IPS-18a (cell line): ENCODE measurements around the gene PALLD.
"Not testable (repeated sequence)": the region's sequence is repeated elsewhere in the genome, so short reads cannot be mapped to it uniquely, and the experiment has no call there.

Experiments used
- H3K27ac ChIP-seq: one replicate; pipeline ENCODE4 v1.5.1; 2013; ENCODE audit warnings: low read length
- H3K27me3 ChIP-seq: one replicate; pipeline ENCODE4 v1.6.1; 2013; ENCODE audit warnings: mild to moderate bottlenecking, low read length; ENCODE audit not compliant: control insufficient read depth, insufficient read depth
- H3K36me3 ChIP-seq: one replicate; pipeline ENCODE4 v1.6.1; 2013; ENCODE audit warnings: low read depth, low read length; ENCODE audit not compliant: control insufficient read depth
- H3K4me1 ChIP-seq: one replicate; pipeline ENCODE4 v1.6.1; 2013; ENCODE audit warnings: low read depth, low read length; ENCODE audit not compliant: control insufficient read depth
- H3K4me3 ChIP-seq: one replicate; pipeline ENCODE4 v1.5.1; 2013; ENCODE audit warnings: low read length
- H3K9ac ChIP-seq: one replicate; pipeline ENCODE4 v1.6.1; 2013; ENCODE audit warnings: mild to moderate bottlenecking, low read length, moderate library complexity
- H3K9me3 ChIP-seq: one replicate; pipeline ENCODE4 v1.6.1; 2013; ENCODE audit warnings: low read depth, low read length; ENCODE audit not compliant: control insufficient read depth

The PALLD gene

DNA sequence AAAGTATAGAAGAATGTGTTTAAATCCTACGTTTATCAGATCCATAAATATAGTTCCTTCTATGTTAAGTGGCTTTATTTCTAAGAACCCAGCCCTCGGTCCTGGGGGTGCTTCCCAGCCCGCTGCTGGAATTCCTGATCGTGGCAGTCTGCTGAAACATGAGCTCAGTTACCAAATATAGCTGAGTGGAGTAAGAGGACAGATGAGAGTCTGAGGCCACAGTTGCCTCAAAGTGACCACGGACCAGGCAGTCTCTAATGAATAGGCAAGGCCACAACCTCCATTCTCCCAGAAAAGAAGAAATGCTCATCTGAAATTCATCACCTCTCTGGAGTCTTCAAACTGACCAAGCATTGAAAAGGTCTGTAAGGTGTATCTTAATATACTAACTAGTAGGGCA is at the start of gene PALLD:
TSS of gene PALLD (plus strand) at position 219 of the 400 bp plus-strand sequence.
- no peaks in the 10 kb centered on the region for H3K36me3 ChIP-seq
- H3K9ac ChIP-seq, result no peak within 1 kb of the TSS
- H3K9me3 ChIP-seq, result no peaks in the 10 kb centered on the region
- no peak within 1 kb of the TSS for H3K4me3 ChIP-seq
- no peaks in the 10 kb centered on the region for H3K27me3 ChIP-seq
- H3K27ac ChIP-seq, result no peak within 1 kb of the TSS
- peaks cover 16% of the 10 kb centered on the region for H3K4me1 ChIP-seq

DNA sequence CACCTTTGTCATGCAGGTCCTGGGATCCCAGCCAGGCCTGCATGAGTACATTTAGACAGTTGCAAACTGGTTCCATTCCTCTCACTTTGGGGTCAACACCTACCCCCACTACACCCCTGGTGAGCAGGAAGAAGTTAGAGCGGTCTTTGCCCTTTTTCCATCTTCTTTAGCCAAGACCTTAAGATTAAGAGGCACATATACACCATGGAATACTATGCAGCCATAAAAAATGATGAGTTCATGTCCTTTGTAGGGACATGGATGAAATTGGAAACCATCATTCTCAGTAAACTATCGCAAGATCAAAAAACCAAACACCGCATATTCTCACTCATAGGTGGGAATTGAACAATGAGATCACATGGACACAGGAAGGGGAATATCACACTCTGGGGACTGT is 47.8 kb upstream of the PALLD start:
- not testable (repeated sequence) for H3K27ac ChIP-seq, H3K27me3 ChIP-seq, H3K4me1 ChIP-seq, H3K9me3 ChIP-seq, H3K9ac ChIP-seq, H3K4me3 ChIP-seq, H3K36me3 ChIP-seq

DNA sequence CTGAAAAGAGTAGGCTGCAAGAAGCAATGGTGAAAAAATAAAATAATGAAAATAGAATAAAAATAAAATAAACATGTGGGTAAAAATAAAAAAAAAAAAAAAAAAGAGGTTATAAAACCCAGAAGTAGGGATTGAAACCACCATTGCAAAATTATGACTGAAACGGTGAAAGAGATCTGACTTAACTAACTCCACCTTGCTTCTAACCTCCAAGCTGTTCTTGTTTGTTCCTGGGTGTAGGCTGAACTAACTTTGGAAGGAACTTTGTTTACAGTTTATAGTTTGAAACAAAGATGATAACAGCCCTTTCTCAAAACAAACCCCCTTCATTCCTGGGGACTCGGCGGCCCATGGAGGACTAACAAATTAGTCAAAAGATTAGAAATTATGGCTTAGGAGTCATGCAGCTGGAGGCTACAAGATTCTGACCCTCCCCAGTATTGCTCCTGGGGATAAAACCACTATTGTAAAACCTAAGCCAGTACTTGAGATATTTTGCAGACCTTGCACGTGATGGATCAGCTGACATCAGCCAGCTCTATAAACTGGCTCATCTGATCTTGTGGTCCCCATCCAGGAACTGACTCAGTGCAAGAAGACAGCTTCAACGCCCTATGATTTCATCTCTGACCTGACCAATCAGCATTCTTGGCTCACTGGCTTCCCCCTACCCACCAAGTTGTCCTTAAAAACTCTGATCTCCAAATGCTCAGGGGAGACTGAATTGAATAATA is 47.0 kb upstream of the PALLD start:
- no peaks in the 10 kb centered on the region for H3K36me3 ChIP-seq
- no peaks in the 10 kb centered on the region for H3K4me1 ChIP-seq
- H3K27ac ChIP-seq, result no peak overlapping the region
- H3K27me3 ChIP-seq, result no peaks in the 10 kb centered on the region
- no peak overlapping the region for H3K9ac ChIP-seq
- H3K9me3 ChIP-seq, result no peaks in the 10 kb centered on the region
- no peak overlapping the region for H3K4me3 ChIP-seq

DNA sequence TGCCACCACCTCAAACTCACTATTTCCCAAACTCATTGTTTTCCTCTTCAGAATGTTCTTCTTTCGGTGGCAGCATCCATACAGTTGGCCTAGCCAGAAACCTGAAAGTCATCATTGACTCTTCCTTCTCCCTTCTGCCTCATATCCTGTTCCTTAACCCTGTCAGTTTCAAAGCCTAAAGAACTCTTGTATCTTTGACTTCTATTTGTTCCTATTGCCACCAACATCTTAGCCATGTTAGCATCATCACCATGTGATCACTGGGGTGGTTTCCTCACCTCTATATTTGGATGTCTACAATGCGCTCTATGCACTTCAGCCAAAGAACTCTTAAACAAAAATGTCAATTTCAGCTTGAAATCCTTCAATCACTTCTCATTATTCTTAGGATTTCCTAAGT is 45.5 kb upstream of the PALLD start:
- Histone ChIP-seq H3K36me3 (no peaks in the 10 kb centered on the region), H3K27me3 (no peaks in the 10 kb centered on the region), H3K4me3 (no peak overlapping the region), H3K9ac (no peak overlapping the region), H3K9me3 (no peaks in the 10 kb centered on the region), H3K4me1 (no peaks in the 10 kb centered on the region), H3K27ac (no peak overlapping the region)

DNA sequence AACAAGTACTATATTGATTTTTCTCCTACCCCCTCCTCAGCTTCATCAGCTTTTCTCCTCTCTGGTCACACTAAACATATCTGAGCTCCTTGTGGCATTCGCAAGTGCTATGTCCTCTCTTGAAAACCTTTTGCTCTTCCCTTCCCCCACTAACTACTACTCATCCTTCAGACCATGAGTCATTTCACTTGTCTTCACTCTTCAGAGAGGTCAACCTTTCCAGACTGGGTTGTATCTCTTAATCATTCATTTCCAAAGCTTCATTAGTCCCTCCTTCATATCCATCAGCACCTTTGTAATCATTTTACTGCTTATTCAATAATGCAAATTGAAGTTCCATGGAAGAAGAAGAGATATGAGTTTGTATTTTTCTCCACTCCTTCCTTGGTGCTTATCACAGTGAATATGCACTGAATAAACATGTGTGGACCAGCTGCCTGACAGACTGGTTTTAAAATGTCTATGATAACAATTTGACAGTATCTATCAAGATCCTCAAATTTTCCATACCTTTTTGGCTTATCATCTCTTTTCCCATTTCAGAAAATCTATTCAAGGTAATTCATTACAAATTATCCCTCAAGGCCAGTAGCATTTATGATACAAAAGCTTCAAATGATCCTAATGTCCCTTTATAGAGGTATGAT is 45.0 kb upstream of the PALLD start:
- H3K4me3 ChIP-seq, result no peak overlapping the region
- H3K27me3 ChIP-seq, result no peaks in the 10 kb centered on the region
- no peaks in the 10 kb centered on the region for H3K36me3 ChIP-seq
- H3K9me3 ChIP-seq, result no peaks in the 10 kb centered on the region
- no peak overlapping the region for H3K27ac ChIP-seq
- no peaks in the 10 kb centered on the region for H3K4me1 ChIP-seq
- H3K9ac ChIP-seq, result no peak overlapping the region

DNA sequence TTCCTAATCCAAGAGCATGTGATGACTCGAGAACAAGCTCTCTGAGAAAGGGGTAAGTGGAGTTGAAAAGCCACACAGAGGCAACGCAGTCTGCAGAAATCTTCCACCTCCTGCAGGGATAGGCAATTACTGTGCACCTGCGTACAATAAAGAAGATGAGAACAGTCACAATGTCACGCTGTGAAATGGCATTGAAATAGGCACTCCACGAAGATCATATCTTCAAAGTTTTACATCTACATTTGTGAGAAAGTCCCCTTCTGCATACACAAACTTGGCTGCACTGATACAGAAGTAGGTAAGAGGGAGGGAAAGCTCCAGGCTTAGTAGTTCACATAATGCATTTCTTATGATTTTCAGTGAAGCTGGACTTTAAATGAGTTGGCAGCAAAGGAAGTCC is 43.7 kb upstream of the PALLD start:
- H3K9ac ChIP-seq, result no peak overlapping the region
- H3K4me1 ChIP-seq, result no peaks in the 10 kb centered on the region
- H3K9me3 ChIP-seq, result no peaks in the 10 kb centered on the region
- H3K4me3 ChIP-seq, result no peak overlapping the region
- no peaks in the 10 kb centered on the region for H3K36me3 ChIP-seq
- H3K27ac ChIP-seq, result no peak overlapping the region
- H3K27me3 ChIP-seq, result no peaks in the 10 kb centered on the region

DNA sequence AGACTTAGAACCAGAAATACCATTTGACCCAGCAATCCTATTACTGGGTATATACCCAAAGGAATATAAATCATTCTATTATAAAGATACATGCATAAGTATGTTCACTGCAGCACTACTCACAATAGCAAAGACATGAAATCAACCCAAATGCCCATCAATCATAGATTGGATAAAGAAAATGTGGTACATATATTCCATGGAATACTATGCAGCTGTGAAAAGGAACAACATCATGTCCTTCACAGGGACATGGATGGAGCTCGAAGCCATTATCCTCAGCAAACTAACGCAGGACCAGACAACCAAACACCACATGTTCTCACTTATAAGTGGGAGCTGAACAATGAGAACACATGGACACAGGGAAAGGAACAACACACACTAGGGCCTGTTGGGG is 38.6 kb upstream of the PALLD start:
- not testable (repeated sequence) for H3K9me3 ChIP-seq, H3K27ac ChIP-seq, H3K4me1 ChIP-seq, H3K27me3 ChIP-seq, H3K36me3 ChIP-seq, H3K4me3 ChIP-seq, H3K9ac ChIP-seq

DNA sequence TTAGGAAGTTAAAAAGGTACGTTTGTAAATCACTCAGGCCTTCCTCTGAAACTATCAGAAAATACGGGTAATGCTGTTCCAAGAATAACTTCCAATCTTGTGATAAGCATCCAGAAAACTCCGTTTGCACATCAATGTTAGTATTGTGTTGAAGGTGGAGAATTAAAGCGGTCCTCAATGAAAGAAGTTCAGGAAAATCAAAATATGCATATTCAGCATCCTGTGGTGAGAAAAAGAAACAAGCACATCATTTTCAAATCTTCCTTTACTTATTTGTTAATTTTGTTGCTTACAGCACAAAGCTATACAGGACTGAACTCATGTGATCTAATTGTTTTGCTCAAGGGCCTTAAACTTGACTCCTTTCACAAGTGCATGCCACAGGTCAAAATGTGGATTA is 35.0 kb upstream of the PALLD start:
- peaks cover 8% of the 10 kb centered on the region for H3K4me1 ChIP-seq
- no peak overlapping the region for H3K4me3 ChIP-seq
- H3K36me3 ChIP-seq, result no peaks in the 10 kb centered on the region
- H3K9ac ChIP-seq, result no peak overlapping the region
- H3K27ac ChIP-seq, result no peak overlapping the region
- no peaks in the 10 kb centered on the region for H3K27me3 ChIP-seq
- H3K9me3 ChIP-seq, result no peaks in the 10 kb centered on the region

DNA sequence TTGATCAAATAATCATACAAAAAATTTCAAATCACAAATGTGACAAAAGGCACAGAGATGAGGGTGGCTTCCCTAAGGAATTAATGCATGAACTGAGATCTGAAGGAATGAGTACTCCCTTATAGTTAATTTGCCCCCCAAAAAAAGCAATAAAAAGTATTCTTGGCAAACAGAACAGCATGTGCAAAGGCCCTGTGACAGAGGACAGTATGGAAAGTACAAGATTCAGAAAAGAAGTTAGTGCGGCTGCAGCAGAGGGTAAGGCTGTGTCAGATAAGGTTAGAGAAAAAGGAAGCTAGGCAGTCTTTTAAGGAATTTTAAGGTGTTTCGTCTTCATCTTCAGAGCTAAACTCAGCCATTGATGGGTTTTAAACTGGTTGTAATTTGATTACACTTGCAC is 23.9 kb upstream of the PALLD start:
- Histone ChIP-seq H3K27ac (no peak overlapping the region), H3K27me3 (no peaks in the 10 kb centered on the region), H3K9ac (no peak overlapping the region), H3K4me1 (peaks cover 7% of the 10 kb centered on the region), H3K9me3 (no peaks in the 10 kb centered on the region), H3K4me3 (no peak overlapping the region), H3K36me3 (no peaks in the 10 kb centered on the region)

DNA sequence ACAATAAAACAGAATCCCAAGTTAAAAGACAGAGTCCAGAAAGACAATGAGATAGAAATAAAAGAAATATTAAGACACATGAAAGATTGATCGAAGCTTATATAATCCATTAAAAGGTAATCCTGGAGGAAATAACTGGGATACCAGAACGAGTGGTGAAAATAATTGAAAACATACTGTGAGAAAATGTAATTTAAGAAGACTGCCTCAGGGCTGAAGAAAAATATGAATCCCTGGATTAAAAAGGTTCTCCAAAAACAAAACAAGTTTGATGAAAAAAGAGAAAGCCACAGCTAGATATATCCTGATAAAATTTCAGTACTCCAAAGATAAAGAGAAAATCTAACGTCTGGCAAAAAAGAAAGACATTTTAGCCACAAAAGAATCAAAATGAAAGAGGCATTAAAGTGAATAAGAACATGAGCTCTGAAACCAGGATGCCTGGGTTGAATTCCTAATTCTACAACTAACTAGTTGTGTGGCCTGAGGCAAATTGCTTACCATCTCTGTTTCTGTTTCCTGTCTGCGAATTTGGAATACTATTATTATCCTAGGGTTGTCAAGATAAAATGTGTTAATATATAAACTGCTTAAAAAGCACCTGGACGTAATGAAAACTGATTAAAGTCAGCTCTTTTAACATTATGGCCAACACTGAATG is 22.1 kb upstream of the PALLD start:
- H3K9me3 ChIP-seq, result no peaks in the 10 kb centered on the region
- H3K4me1 ChIP-seq, result peaks cover 7% of the 10 kb centered on the region
- H3K9ac ChIP-seq, result no peak overlapping the region
- H3K4me3 ChIP-seq, result no peak overlapping the region
- no peak overlapping the region for H3K27ac ChIP-seq
- peaks cover 4% of the 10 kb centered on the region for H3K27me3 ChIP-seq
- no peaks in the 10 kb centered on the region for H3K36me3 ChIP-seq

DNA sequence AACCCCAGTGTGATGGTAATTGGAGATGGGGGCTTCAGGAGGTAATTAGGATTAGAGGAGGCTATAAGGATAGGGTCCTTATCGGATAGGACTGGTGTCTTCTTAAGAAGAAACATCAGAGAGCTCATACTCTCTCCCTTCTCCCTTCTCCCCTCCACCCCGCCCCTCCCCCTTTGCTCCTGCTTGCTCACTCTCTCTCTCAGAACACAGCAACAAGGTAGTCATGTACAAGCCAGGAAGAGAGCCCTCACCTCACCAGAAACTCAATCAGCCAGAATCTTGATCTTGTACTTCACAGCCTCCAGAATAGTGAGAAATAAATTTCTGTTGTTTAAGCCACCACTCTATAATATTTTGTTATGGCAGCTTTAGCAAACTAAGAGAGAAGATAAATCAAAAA is 21.1 kb upstream of the PALLD start:
- Histone ChIP-seq H3K4me3 (no peak overlapping the region), H3K4me1 (peaks cover 7% of the 10 kb centered on the region), H3K36me3 (no peaks in the 10 kb centered on the region), H3K9ac (no peak overlapping the region), H3K9me3 (no peaks in the 10 kb centered on the region), H3K27me3 (peaks cover 8% of the 10 kb centered on the region), H3K27ac (no peak overlapping the region)

DNA sequence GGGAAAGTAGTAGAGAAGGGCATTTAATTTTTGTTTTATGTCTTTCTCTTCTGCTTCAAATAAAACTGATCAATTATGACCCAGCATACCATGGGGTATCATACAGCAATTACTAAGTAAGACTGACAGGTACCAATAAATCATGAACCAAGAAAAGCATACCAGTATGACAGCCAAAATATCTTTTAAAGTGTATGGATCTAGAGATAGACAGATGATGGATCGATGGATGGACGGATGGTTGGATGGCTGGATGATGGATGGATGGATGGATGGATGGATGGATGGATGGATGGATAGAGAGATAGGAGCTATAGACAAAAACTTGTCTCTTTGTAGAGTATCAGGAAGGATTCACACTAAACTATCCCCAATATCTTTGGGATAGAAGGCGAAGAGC is 18.0 kb upstream of the PALLD start:
- Histone ChIP-seq H3K36me3 (no peaks in the 10 kb centered on the region), H3K27me3 (peaks cover 16% of the 10 kb centered on the region), H3K9me3 (no peaks in the 10 kb centered on the region), H3K4me1 (peaks cover 7% of the 10 kb centered on the region), H3K27ac (no peak overlapping the region), H3K4me3 (no peak overlapping the region), H3K9ac (no peak overlapping the region)
